ENCODE data around the gene SMIM17.

GRCh38 chr19:56594446-56594782, 48.5 kb upstream of the SMIM17 start:
- no peak for TF ChIP-seq CTCF (IDR thresholded peaks at IDR 0.05)
- TF ChIP-seq POLR2A (IDR thresholded peaks at IDR 0.05): no peak

Data from thyroid gland (tissue), 4 donors.